GM19468 (cell line): ENCODE measurements around the gene RNF115.
"Not testable (repeated sequence)": the region's sequence is repeated elsewhere in the genome, so short reads cannot be mapped to it uniquely, and the experiment has no call there.

Source experiments
- ATAC-seq: cut with Tn5 transposase; IDR thresholded peaks from one replicate; pipeline ENCODE4 v1.9.1; 2021; ENCODE audit warnings: mild to moderate bottlenecking, moderate library complexity, moderate number of reproducible peaks; ENCODE audit not compliant: unreplicated experiment; ENCODE audit errors: extremely low read depth

RNF115 gene

DNA sequence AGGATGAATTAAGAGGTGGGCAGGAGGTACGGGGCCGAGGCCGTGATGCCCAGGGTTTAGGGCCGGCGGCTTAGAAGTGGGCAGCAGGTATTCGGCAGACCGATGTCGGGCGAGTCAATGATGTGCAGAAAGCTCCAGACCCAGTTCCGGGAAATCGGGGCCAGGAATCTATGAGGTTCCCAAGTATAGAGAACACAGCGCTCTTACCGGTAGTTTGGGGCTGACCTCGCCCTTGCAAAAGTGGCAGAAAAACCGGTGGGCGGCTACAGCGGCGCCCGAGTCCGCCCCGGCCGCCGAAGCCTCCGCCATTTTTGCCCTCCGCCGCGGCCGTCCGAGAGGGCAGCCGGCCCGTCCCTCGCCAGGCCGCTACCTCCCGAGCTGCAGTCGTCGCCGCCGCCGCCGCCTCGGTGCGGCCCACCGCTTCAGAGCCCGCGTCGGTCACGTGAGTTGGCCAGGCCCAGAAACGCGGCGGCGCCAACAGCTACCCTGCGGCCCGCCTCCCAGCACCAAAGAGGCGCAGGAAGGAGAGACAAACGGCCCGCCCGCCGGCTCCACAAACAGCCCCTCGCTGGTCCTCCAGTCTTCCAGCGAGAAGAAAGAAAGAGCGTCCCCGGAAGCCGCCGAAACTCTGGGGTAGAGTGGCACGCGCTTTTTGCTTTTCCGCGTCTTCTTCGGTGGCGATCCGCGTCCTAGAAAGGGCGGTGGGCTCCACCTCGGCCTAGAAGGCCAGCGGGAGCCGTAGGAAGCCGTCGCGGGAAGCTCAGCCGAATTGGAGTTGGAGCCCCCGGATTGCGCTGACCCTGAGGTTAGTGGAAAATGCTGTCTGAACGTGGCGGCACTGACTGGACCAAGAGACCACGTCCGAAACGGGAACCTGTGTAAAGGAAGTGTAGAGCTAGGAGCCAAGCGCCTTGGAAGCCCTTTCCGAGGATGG, at the start of gene RNF115, which contains the start of gene POLR3C:
Gene RNF115, minus strand, starts transcription at position 531 of the 934 bp plus-strand sequence. Its CDS starts 222 bp downstream, at position 309.
Gene POLR3C, plus strand, starts transcription at position 636 of the 934 bp plus-strand sequence. CDS start 1,577 bp downstream, outside the sequence.
- peak; percentile 86 for ATAC-seq

GRCh38 chr1:145871994-145872924, 48.4 kb upstream of the RNF115 start:
- no peak for ATAC-seq

DNA sequence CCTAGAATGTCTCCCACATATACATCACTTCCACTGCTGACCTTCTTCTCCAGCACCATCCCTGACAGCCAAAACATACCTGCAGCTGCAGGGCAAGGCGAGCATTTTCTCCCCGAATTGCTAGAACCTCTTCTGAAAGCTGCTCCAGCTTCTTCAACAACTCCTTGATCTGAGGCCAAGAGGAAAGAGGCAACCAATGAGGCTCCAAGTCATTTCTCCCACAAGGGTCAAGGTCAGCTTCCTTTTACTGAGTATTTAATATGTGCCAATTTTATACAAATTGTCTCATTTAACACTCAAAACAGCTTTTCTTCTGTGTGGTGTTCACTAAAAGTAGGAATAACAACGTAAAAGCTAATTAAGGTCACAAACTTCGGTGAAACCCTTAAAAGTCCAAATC, 44.3 kb upstream of the RNF115 start:
- ATAC-seq = no peak

DNA sequence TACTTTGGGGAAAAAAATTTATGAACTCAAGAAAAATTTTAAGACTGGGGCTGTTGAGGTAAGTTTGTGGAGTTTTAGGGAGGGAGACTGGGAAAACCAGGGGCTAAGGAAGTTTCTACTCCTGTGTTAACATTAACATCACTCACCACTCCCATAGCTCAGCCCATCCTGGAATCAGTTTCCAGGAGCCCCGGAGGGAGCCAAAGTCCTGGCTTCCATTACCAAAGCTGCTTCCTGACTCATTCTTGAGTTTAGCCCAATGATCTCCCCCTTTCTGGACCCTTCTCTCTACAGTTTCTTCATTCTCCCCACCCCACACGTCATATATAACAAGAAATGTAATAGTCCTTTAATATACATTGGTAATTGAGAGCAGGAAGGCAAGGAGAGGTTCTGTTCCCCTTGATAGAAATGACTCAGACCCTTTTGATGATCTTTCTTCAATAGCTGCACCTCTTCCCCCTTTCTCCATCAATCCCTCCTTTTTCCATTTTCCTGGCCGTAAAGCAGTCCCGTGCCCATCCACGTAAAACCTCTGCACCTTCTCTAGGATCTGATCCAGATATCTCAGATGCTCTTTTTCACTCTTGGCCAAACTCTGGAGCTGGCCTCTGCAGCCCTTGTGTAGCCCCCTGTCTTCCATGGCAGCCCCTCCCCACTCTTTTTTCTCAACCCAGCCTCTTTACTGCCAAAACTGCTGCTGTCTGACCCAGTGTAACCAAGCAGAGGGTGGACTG, 39.6 kb upstream of the RNF115 start:
- no peak for ATAC-seq

GRCh38 chr1:145859491-145860023, 35.7 kb upstream of the RNF115 start:
- ATAC-seq = peak; percentile 54

DNA sequence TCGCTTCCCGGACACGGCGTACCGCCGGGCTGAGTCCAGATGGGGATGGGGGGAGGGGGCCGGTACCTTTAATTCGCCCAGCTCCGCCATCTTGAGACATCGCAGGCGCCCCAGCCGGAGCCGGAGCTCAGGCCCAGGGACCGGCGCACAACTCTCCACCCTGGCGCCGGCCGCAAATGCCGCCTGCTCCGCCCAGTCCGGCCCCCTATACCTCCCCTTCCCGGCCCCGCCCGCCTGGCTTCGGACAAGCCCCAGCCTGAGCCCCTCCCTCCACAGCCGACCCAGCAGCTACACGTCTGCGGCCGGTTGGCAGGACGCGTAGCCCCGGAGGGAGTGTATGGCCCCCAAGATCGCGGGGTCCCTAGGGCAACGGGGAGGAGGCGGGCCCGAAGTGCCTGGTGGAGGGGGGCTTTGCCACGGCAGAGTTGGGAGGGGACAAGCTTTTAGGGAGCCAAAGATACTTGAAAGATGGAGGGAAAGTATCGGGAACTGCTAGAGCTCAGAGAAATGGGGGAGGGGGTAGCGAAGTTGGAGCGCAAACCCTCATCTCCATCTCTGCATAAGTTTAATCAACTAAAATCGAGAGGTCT, 35.1 kb upstream of the RNF115 start, which contains the start of gene PIAS3:
Gene PIAS3, minus strand, starts transcription at position 181 of the 590 bp plus-strand sequence. Its CDS starts 91 bp downstream, at position 90.
- ATAC-seq = peak; percentile 63

DNA sequence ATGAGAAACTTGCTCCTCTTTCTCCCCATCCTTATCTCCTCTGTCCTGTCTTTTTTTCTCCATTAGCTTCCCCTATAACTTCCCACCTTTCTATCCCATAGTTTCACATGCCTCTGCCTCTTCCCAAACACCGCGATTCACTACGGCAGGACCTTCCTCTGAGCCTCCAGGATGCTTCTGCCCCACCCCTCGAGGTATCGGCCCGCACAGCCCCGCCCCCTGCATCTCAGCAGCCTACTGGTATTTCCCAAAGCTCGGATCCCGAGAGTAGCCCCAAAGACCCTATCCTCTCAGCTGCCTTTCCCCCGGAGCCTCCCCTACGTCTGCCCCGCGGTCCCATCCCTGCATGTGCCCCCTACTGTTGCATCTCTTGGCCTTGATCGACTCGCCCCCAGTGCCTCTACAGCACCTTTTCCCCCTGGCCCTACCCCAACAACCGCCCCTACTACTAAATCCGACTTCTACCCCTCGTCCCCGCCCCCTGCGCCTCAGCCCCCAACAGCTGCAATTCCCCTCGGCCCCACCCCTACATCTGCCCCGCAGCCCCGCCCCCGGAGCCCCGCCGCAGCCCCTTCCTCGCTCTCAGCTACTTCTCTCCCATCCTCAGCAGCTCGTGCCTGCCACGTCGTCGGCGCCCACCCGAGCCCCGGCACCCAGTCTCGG, 34.5 kb upstream of the RNF115 start:
- no peak for ATAC-seq

GRCh38 chr1:145857170-145857569, 33.3 kb upstream of the RNF115 start:
- no peak for ATAC-seq

DNA sequence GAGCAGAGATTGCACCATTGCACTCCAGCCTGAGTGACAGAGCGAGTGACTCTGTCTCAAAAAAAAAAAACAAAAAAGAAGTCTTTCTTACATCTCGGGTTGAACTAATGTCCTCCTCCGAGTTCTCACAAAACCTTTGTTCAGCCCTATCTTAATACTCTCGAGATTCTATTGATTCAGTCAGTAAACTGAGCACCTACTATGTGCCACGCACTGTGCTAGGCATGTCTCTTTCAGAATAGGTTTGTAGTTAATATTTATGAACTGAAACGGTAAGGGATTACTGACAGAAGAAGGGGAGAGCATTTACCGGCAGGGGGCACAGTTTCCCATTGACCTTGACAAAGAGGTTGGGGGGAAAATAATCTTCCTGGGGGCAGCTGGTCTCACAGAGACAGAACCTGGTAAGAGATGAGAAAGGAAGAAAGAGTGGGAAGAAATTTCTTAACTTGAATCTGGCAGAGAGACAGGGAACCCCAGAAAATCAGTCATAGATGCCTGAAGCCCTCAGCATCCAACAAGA, 31.6 kb upstream of the RNF115 start:
- ATAC-seq = no peak

GRCh38 chr1:145849356-145850160, 25.7 kb upstream of the RNF115 start:
- no peak for ATAC-seq

DNA sequence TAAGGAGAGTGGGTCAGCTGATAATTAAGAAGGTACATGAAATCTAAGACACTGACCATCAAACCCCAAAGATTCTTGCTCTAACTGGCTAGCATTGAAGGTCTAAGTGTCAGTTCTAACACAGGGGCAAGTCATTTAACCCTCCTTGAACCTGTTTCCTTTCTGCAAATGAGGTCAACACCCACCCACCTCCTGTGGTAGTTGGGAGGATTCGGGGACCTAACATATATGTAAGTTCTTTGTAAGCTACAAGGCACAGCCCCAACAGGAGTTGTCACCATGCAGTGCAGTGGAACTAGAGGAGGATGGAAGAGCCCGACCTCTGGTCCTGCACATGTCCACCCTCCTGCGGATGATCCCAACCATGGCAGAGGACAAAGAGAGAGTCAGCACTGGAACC, 23.9 kb upstream of the RNF115 start:
- ATAC-seq = no peak

DNA sequence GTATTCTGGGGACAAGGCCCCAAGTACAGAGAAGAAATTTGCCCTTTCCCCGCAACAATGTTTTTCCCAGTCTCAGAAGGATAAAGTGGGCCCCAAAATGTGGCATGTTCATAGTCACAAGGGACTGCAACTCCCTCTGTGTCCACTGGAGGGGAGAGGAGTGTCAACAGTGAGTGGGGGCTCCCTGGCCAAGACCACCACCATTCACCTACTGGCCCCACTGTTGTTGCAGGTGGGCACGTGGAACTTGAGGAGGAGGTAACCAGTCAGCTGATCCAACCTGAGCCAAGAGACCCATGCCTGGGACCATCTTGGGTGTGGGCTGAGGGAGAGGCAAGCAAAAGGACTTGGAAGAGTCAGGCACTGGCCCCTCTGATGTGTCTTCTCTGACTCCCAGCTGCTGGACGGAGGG, 22.3 kb upstream of the RNF115 start:
- ATAC-seq = no peak

DNA sequence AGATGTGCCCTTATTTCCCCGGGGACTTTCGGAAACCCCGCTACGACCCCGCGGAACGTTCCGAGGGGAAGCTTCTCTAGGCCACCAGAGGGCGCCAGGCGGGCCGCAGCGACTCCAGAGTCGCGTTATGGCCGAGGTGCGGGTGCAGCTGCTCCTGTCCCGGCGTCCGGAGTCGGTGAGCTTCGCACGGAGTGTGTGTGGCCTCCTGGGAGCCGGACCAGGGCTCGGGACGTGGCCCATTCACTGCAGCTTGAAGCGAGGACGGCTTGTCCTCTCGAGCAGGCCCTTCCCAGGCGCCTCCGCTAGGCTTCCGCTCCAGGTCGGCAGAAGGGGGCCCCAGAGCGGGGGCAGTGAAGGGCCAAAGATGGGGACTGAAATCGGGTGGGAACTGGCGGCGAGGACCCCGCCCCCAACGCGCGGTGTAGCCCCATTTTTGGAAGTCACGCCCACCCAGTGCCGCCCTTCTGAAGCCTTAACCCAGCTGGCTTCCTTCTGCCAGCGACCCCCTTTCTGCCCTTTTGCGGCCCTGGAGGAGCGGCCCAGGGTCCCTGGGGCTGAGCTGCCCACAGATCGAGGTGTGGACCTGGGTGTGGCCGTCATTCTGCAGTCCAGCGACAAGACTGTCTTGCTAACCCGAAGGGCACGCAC, 21.7 kb upstream of the RNF115 start, which contains the start of gene NUDT17:
Gene NUDT17, plus strand, starts transcription at position 117 of the 648 bp plus-strand sequence. Its CDS starts 11 bp downstream, at position 128.
- no peak for ATAC-seq

- no peak for ATAC-seq
Observed at GRCh38 chr1:145845144-145845513, 21.2 kb upstream of the RNF115 start.

- ATAC-seq = no peak
Observed at GRCh38 chr1:145843031-145843430, 19.1 kb upstream of the RNF115 start.

- no peak for ATAC-seq
Observed at GRCh38 chr1:145837656-145838055, 13.8 kb upstream of the RNF115 start.

DNA sequence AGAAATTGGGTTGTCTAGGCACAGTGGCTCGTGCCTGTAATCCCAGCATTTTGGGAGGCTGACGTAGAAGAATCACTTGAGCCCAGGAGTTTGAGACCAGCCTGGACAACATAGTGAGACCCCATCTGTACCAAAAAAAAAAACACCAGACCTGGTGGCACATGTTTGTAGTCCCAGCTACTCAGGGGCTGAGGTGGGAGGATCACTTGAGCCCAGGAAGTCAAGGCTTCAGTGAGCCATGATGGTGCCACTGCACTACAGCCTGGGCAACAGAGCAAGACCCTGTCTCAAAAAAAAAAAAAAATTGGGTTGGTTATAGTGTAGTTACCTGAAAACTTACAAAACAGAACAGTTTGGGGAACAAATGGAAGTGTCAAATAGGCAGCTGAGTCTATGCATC, 6.9 kb upstream of the RNF115 start:
- ATAC-seq = not testable (repeated sequence)
